Right kidney (tissue), 1 donor: Measurements from ENCODE around the gene PPP5C.
"Not testable (repeated sequence)": the region's sequence is repeated elsewhere in the genome, so short reads cannot be mapped to it uniquely, and the experiment has no call there.

ENCODE experiments used
- DNase-seq: peaks from one replicate; pipeline ENCODE4 v3.0.0-alpha.2; 2016

Gene PPP5C

DNA sequence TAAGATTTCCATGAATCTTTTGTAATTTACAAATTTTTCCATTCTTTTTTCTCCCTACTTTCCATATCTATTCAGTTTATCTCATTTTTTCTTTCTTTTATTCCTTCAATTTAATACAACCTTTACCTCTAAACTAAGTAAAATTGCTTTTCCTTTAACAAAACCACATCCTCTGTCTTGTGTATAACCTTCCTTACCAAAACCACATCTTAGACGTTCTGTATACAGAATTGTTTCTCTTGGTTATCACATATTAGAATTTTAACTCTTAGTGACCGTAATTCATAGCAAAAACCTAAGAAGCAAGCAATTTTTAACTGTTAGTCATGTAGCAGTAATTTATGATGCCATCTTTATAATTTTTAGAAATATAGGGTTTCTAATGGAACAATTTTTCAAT lies 15.0 kb downstream of the PPP5C start:
- DNase-seq, result no peak

- DNase-seq, result no peak
Observed at GRCh38 chr19:46364359-46364758, 17.5 kb downstream of the PPP5C start.

GRCh38 chr19:46365561-46365960 lies 18.7 kb downstream of the PPP5C start:
- no peak for DNase-seq

- no peak for DNase-seq
Observed at GRCh38 chr19:46366620-46367292, 19.9 kb downstream of the PPP5C start.

DNA sequence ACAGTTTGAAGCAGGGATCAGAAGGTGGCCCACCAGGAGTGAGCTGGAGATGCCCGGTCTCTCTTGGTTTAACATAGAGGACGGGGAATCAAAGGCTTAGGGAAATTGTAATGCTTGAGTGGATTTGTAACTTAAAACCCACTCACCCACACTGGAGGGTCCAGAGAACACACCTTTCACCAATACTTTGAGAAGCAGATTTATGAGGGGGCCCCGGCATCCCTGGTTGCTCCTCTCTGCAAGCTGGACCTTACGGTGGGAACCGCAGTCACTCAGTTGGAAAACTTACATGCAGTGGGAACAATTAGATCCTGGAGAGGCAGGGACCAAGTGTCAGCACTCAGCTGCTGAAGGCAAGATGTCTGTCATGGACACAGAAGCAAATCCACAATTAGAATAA lies 20.5 kb downstream of the PPP5C start:
- DNase-seq, result no peak

GRCh38 chr19:46368116-46368515 lies 21.2 kb downstream of the PPP5C start:
- DNase-seq, result no peak

GRCh38 chr19:46369817-46370216 lies 22.9 kb downstream of the PPP5C start:
- no peak for DNase-seq

GRCh38 chr19:46371371-46371901 lies 24.5 kb downstream of the PPP5C start:
- DNase-seq, result no peak

GRCh38 chr19:46372901-46373490 lies 26.1 kb downstream of the PPP5C start:
- no peak for DNase-seq

- DNase-seq, result no peak
Observed at GRCh38 chr19:46373491-46374359, 26.8 kb downstream of the PPP5C start.

GRCh38 chr19:46374536-46375475 lies 27.9 kb downstream of the PPP5C start:
- DNase-seq, result no peak

DNA sequence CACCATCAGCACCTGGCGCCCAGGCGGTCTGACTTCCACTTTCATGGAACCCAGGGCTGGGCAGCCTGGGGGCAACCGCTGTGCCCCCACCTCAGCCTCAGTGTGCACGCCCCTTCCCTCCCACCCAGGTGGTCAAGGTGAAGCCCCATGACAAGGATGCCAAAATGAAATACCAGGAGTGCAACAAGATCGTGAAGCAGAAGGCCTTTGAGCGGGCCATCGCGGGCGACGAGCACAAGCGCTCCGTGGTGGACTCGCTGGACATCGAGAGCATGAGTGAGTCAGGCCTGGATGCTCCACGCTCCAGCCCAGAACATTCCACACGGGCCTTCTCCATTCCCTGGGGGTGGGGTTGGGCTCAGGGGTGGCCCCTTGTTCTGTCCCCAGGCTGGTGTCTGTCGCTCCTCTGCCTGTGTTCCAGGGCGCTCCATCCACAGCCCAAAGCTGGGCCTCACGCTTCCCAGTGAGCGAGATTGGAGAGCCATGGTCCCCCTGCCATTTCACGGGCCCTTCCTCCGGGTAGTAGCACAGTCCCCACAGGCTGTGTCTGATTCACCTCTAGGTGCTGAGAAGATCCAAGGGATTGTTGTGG lies 28.7 kb downstream of the PPP5C start:
- not testable (repeated sequence) for DNase-seq

GRCh38 chr19:46376241-46377153 lies 29.6 kb downstream of the PPP5C start:
- DNase-seq, result no peak

DNA sequence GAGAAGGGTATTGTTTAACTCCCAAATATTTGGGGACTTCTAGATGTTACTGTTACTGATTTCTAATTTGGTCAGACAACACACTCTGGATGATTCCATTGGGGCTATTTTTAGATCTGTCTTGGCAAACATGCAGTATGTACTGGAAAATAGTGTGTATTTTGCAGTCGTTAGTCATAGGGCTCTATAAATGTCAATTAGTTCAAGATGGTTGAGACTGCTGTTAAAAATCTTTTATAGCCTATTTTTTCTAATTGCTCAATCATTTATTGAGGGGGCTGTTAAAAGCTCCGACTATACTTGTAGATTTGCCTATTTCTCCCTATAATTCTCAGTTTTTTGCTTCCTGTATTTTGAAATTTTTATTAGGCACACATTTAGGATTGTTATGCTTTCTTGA lies 31.4 kb downstream of the PPP5C start:
- no peak for DNase-seq

DNA sequence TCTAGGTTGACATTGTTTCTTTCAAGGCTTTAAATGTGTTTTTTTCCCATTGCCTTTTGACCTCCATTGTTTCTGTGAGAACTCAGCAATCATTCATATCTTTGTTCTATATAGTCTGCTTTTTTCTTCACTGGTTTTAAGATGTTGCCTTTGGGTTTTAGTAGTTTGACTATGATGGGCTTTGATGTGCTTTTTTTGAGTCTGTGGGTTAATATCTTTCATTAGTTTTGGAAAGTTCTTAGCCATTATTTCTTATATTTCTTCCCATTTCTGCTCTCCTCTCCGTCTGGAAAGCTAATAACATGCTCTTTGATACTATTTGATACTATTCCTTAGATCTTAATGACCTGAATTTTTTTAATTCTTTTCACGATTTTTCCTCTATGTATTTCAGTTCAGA lies 33.8 kb downstream of the PPP5C start:
- no peak for DNase-seq

DNA sequence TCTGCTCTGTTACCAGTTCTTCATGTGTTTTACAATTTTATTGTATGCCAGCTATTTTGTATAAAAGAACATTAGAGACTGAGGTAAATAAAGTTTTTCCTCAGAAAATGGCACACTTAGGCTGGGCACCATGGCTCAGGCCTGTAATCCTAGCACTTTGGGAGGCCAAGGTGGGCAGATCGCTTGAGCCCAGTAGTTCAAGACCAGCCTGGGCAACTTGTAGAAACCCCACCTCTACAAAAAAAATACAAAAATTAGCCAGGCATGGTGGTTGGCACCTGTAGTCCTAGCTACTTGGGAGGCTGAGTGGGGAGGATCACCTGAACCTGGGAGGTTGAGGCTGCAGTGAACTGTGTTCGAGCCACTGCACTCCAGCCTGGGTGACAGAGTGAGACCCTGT lies 34.5 kb downstream of the PPP5C start:
- no peak for DNase-seq

- DNase-seq, result no peak
Observed at GRCh38 chr19:46381756-46382345, 35.0 kb downstream of the PPP5C start.

- no peak for DNase-seq
Observed at GRCh38 chr19:46383171-46383815, 36.4 kb downstream of the PPP5C start.

GRCh38 chr19:46383846-46384245 lies 37.0 kb downstream of the PPP5C start:
- no peak for DNase-seq

DNA sequence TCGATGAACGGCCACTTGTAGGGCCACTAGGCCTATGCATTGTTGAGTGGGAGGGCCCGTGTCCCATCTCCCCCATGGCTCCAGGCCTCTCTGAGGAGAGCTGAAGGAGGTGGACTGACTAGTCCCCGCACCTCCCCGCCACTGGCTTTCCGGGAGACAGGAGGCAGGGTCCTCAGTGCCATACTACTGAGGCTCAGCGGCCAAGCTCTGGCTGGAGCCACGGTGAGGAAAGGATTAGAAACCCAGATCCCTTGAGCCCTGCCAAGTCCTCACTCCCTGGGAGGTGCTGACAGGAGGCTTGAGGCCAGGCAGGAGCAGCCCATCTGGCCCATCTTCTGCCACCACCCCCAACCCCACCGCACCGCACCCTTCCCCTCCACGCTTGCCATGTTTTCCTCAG lies 37.5 kb downstream of the PPP5C start:
- DNase-seq, result no peak
